OCI-LY7 (cell line): ENCODE measurements around the gene HHIP. TPM values are rescaled to one million over a fixed set of nuclear protein-coding genes. Genes with fewer than 3 reads are reported as not detected.

Experiments used
- BruUV-seq: library from RNA; stranded (reverse); fragments of 400-500 nt; replicated peaks from 2 replicates; lab custom pipeline; 2021; lab: Mats Ljungman, UMichigan
- CTCF ChIA-PET: fragments of 300-600 bp; sonication (Branson Sonifier 250); formaldehyde crosslinking; loops from one replicate; lab custom pipeline; 2022; ENCODE audit warnings: antibody characterized with exemption; ENCODE audit not compliant: unreplicated experiment; lab: Charles Lee
- POLR2A ChIA-PET: fragments of 300-600 bp; sonication (Branson Sonifier 250); formaldehyde crosslinking; loops from one replicate; lab custom pipeline; 2022; ENCODE audit warnings: antibody characterized with exemption; lab: Charles Lee
- DNase-seq: peaks from one replicate; pipeline ENCODE4 v3.0.0-alpha.2; 2015; ENCODE audit warnings: low spot score
- H2AFZ ChIP-seq: fragments of 200-600 bp; sonication (generic), shearing (Covaris generic); 2 replicates; pipeline ENCODE4 v1.6.1; 2014; ENCODE audit warnings: mild to moderate bottlenecking, antibody characterized with exemption, low read length, moderate library complexity
- H3K27ac ChIP-seq: fragments of 200-600 bp; sonication (generic); 2 replicates; pipeline ENCODE4 v1.5.1; 2014; ENCODE audit warnings: mixed run types, low read depth, mild to moderate bottlenecking, moderate library complexity, low read length, inconsistent platforms; ENCODE audit not compliant: poor library complexity, severe bottlenecking
- H3K36me3 ChIP-seq: fragments of 200-600 bp; sonication (generic); 2 replicates; pipeline ENCODE4 v1.6.1; 2014; ENCODE audit warnings: mild to moderate bottlenecking, antibody characterized with exemption, low read length, moderate library complexity, mixed read lengths; ENCODE audit not compliant: insufficient read depth
- H3K4me1 ChIP-seq: fragments of 200-600 bp; sonication (generic); 2 replicates; pipeline ENCODE4 v1.5.1; 2014; ENCODE audit warnings: mild to moderate bottlenecking, low read length; ENCODE audit not compliant: insufficient read depth, poor library complexity, severe bottlenecking
- H3K4me2 ChIP-seq: fragments of 200-600 bp; sonication (generic); 2 replicates; pipeline ENCODE4 v1.6.1; 2014; ENCODE audit warnings: mild to moderate bottlenecking, low read length
- H3K4me3 ChIP-seq: fragments of 200-600 bp; sonication (generic); 2 replicates; pipeline ENCODE4 v1.5.1; 2014; ENCODE audit warnings: mild to moderate bottlenecking, low read depth, low read length; ENCODE audit not compliant: poor library complexity, severe bottlenecking
- H3K79me2 ChIP-seq: fragments of 200-600 bp; sonication (generic); 2 replicates; pipeline ENCODE4 v1.6.1; 2016; ENCODE audit warnings: low read depth, mild to moderate bottlenecking, low read length, moderate library complexity, mixed read lengths; ENCODE audit not compliant: insufficient read depth
- H3K9me2 ChIP-seq: fragments of 200-600 bp; sonication (generic); 2 replicates; pipeline ENCODE4 v1.6.1; 2016; ENCODE audit warnings: mild to moderate bottlenecking, low read length, mixed read lengths; ENCODE audit not compliant: insufficient read depth
- H3K9me3 ChIP-seq: fragments of 200-600 bp; sonication (generic); 2 replicates; pipeline ENCODE4 v1.6.1; 2014; ENCODE audit warnings: mild to moderate bottlenecking, mixed run types, low read length, mixed read lengths
- H4K20me1 ChIP-seq: fragments of 200-600 bp; sonication (generic); 2 replicates; pipeline ENCODE4 v1.6.1; 2014; ENCODE audit warnings: mild to moderate bottlenecking, antibody characterized with exemption, low read length, moderate library complexity, mixed read lengths; ENCODE audit not compliant: insufficient read depth
- EZH2phosphoT487 ChIP-seq: fragments of 200-600 bp; sonication (generic); IDR thresholded peaks from 2 replicates; pipeline ENCODE4 v1.6.1; 2018; ENCODE audit warnings: low read depth, borderline replicate concordance, mild to moderate bottlenecking, mixed run types, antibody characterized with exemption, low read length, moderate library complexity, mixed read lengths
- intact Hi-C: fragments of 100-400 bp; cut with micrococcal nuclease; formaldehyde crosslinking; loops from one replicate; pipeline ENCODE4 v1.10.0; 2022; ENCODE audit not compliant: unreplicated experiment
- total RNA-seq, 2 experiments: library from RNA; depleted of rRNA in 1 of 2; stranded (reverse); fragments of >200 nt in 1 of 2; shearing (Covaris generic) in 1 of 2; gene quantifications; 2 replicates each; pipeline ENCODE4 v1.2.3, GENCODE V29; 2014 to 2022
- TF ChIP-seq, protein P1 (sequence below): fragments of 200-600 bp; sonication (generic); conservative IDR thresholded peaks from 2 replicates; pipeline ENCODE4 v1.5.1; 2014; ENCODE audit warnings: mild to moderate bottlenecking, antibody characterized with exemption, low read length, moderate library complexity, mixed read lengths

HHIP gene
- total RNA-seq, 2 experiments from 2014 or later, result not detected

GRCh38 chr4:144716778-144717177 lies 70.8 kb downstream of the HHIP start:
- no peaks in the 10 kb centered on the region for H3K9me2 ChIP-seq
- no peaks in the 10 kb centered on the region for H4K20me1 ChIP-seq
- no peaks in the 10 kb centered on the region for H3K9me3 ChIP-seq
- CTCF ChIA-PET, result no interaction called here
- no peaks in the 10 kb centered on the region for H3K79me2 ChIP-seq
- no peak for DNase-seq
- H3K4me3 ChIP-seq, result no peak overlapping the region
- H3K4me1 ChIP-seq, result no peaks in the 10 kb centered on the region
- no peak overlapping the region for H2AFZ ChIP-seq
- no peak for TF ChIP-seq EZH2phosphoT487
- TF ChIP-seq, protein P1, sequence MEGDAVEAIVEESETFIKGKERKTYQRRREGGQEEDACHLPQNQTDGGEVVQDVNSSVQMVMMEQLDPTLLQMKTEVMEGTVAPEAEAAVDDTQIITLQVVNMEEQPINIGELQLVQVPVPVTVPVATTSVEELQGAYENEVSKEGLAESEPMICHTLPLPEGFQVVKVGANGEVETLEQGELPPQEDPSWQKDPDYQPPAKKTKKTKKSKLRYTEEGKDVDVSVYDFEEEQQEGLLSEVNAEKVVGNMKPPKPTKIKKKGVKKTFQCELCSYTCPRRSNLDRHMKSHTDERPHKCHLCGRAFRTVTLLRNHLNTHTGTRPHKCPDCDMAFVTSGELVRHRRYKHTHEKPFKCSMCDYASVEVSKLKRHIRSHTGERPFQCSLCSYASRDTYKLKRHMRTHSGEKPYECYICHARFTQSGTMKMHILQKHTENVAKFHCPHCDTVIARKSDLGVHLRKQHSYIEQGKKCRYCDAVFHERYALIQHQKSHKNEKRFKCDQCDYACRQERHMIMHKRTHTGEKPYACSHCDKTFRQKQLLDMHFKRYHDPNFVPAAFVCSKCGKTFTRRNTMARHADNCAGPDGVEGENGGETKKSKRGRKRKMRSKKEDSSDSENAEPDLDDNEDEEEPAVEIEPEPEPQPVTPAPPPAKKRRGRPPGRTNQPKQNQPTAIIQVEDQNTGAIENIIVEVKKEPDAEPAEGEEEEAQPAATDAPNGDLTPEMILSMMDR, result no peak
- no TSS peak for BruUV-seq
- intact Hi-C loops, result no loop called here
- no peak overlapping the region for H3K4me2 ChIP-seq
- H3K27ac ChIP-seq, result no peak overlapping the region
- POLR2A ChIA-PET, result interaction anchor here (0.5 kb wide), 1 partner anchor 1600 kb away, joined by 3 read pairs; no protein-coding TSS in a partner anchor
- H3K36me3 ChIP-seq, result no peaks in the 10 kb centered on the region

- Histone ChIP-seq H3K36me3 (no peaks in the 10 kb centered on the region), H4K20me1 (no peaks in the 10 kb centered on the region), H3K9me2 (no peaks in the 10 kb centered on the region), H3K4me1 (no peaks in the 10 kb centered on the region), H2AFZ (no peak overlapping the region), H3K27ac (no peak overlapping the region), H3K79me2 (no peaks in the 10 kb centered on the region), H3K9me3 (no peaks in the 10 kb centered on the region), H3K4me2 (no peak overlapping the region), H3K4me3 (no peak overlapping the region)
- intact Hi-C loops, result no loop called here
- TF ChIP-seq EZH2phosphoT487, result no peak
- TF ChIP-seq, protein P1, result no peak
- DNase-seq, result no peak
- BruUV-seq, result no TSS peak
- ChIA-PET POLR2A (interaction anchor here (0.5 kb wide), 1 partner anchor 86 kb away, joined by 4 read pairs; no protein-coding TSS in a partner anchor), CTCF (no interaction called here)
Measured at GRCh38 chr4:144718958-144719512, 73.1 kb downstream of the HHIP start.

DNA sequence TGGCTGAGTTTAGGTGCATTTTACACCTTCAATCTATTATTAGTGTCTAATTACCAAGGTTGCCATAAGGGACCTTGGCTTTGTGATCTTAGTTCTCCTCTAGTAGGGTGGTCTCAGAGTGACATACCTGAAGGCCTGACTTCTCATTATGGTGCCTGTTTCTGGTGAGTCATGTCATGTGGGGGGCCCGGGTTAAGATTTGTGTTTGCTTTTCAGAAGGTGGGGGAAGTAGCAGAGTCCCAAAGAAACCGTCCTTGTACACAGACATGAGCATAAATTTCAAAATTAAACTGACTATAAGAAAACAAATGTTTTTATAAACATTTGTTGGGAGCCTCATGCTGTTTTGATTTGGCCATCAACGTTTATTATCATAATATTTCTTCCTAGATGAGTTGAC lies 74.5 kb downstream of the HHIP start:
- H3K9me2 ChIP-seq, result no peaks in the 10 kb centered on the region
- POLR2A ChIA-PET, result no interaction called here
- BruUV-seq, result no TSS peak
- H3K79me2 ChIP-seq, result no peaks in the 10 kb centered on the region
- no peaks in the 10 kb centered on the region for H3K36me3 ChIP-seq
- TF ChIP-seq, protein P1, result no peak
- TF ChIP-seq EZH2phosphoT487, result no peak
- H3K27ac ChIP-seq, result no peak overlapping the region
- H2AFZ ChIP-seq, result no peak overlapping the region
- intact Hi-C loops, result no loop called here
- H3K4me1 ChIP-seq, result no peaks in the 10 kb centered on the region
- DNase-seq, result no peak
- CTCF ChIA-PET, result no interaction called here
- no peak overlapping the region for H3K4me3 ChIP-seq
- no peak overlapping the region for H3K4me2 ChIP-seq
- no peaks in the 10 kb centered on the region for H4K20me1 ChIP-seq
- no peaks in the 10 kb centered on the region for H3K9me3 ChIP-seq
